PC-9 (cell line): Measurements from ENCODE around the gene LRMDA.

Experiments
- EZH2 ChIP-seq: fragments of 200-600 bp; sonication (generic); IDR thresholded peaks from 2 replicates; pipeline ENCODE4 v1.8.0; 2017; ENCODE audit warnings: antibody characterized with exemption, low read depth
- TF ChIP-seq, protein P1 (sequence below): fragments of 200-600 bp; sonication (generic); conservative IDR thresholded peaks from 2 replicates; pipeline ENCODE4 v1.6.1; 2017; ENCODE audit warnings: mixed run types, antibody characterized with exemption, mild to moderate bottlenecking, moderate library complexity

DNA sequence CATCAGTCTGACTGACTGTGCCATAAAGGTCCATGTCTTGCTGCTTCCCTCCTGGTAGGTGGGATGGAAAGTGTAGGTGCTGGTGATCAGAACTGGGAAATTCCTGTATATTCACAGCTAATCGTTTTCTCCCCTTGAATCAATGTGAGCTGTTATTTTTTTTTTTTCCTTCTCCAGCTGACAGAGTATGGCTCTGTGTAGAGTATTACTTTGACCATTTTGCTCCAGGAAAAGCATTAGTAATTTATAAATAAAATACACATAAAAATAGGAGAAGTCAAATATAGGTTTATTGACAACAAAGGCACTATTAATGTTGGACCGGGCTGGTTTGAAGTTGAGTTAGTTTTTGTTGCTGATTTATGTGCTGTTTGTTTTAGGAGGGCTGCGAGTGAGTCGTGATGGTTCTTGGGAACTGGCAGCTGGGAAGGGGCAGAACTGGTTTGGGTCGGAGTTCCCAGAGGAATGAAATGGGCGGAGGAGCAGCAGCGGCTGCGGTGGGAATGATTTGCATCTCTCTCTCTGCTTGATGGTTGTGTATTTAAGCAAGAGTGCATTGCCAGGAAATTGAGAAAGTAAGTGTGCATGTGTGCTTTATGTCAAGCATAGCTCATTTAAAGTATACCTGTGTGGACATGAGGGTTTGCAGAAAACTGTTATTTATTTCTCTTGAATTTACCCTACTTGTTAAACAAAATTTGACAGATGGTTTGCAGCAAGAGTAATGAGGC is 80.9 kb downstream of the LRMDA start:
- TF ChIP-seq, protein P1, sequence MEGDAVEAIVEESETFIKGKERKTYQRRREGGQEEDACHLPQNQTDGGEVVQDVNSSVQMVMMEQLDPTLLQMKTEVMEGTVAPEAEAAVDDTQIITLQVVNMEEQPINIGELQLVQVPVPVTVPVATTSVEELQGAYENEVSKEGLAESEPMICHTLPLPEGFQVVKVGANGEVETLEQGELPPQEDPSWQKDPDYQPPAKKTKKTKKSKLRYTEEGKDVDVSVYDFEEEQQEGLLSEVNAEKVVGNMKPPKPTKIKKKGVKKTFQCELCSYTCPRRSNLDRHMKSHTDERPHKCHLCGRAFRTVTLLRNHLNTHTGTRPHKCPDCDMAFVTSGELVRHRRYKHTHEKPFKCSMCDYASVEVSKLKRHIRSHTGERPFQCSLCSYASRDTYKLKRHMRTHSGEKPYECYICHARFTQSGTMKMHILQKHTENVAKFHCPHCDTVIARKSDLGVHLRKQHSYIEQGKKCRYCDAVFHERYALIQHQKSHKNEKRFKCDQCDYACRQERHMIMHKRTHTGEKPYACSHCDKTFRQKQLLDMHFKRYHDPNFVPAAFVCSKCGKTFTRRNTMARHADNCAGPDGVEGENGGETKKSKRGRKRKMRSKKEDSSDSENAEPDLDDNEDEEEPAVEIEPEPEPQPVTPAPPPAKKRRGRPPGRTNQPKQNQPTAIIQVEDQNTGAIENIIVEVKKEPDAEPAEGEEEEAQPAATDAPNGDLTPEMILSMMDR, result no peak
- TF ChIP-seq EZH2, result no peak
